ENCODE results near the gene BCO1.

GRCh38 chr16:81237942-81238295 lies 570 bp upstream of the BCO1 start:
- no peak for TF ChIP-seq CTCF (IDR thresholded peaks at IDR 0.05)
- TF ChIP-seq POLR2A (IDR thresholded peaks at IDR 0.05; ENCODE audit: low read depth): no peak
